Keratinocyte (primary cell): Measurements from ENCODE around the gene COX4I2.

Source experiments
- CTCF ChIP-seq, 3 experiments: IDR thresholded peaks in 1 of 3; conservative IDR thresholded peaks in 1 of 3; optimal IDR thresholded peaks in 1 of 3; 2 replicates in 2 of 3; 3 replicates in 1 of 3; pipeline versions ENCODE3 to v1.5.1; 2011; ENCODE audit warnings: low read length in 3 of 3, mild to moderate bottlenecking in 3 of 3, moderate library complexity in 2 of 3, control low read depth in 1 of 3, inconsistent platforms in 1 of 3; ENCODE audit not compliant: insufficient read depth in 2 of 3; ENCODE audit errors: extremely low read depth in 1 of 3
- EZH2 ChIP-seq: IDR thresholded peaks from one replicate; pipeline ENCODE4 v1.6.1; 2012; ENCODE audit warnings: inconsistent platforms, mild to moderate bottlenecking, low read length, moderate library complexity

- TF ChIP-seq EZH2 (no peak), CTCF (optimal IDR thresholded peaks at IDR 0.05 in 1 of 3, IDR thresholded peaks at IDR 0.05 in 1 of 3, conservative IDR thresholded peaks at IDR 0.05 in 1 of 3; ENCODE audit: extremely low read depth in 1 of 3, insufficient read depth in 2 of 3, low read length in 3 of 3) (no peak)
Observed at GRCh38 chr20:31633339-31633914, 4.3 kb upstream of the COX4I2 start.
